Suprapubic skin (tissue), 3 donors: ENCODE data around the gene CFAP77.

Experiments used
- POLR2A ChIP-seq, 2 donors: fragments of 450-650 bp; IDR thresholded peaks; one replicate each; pipeline ENCODE4 v1.6.1; 2017; ENCODE audit warnings: antibody characterized with exemption in 2 of 2, mild to moderate bottlenecking in 2 of 2, moderate library complexity in 2 of 2
- TF ChIP-seq, protein P1 (sequence below), 2 donors: fragments of 200-600 bp in 1 of 2; fragments of 450-650 bp in 1 of 2; sonication (generic) in 1 of 2; IDR thresholded peaks; one replicate each; pipeline ENCODE4 v1.5.1; 2016 to 2019; ENCODE audit warnings: antibody characterized with exemption in 2 of 2, mild to moderate bottlenecking in 1 of 2, moderate library complexity in 1 of 2

DNA sequence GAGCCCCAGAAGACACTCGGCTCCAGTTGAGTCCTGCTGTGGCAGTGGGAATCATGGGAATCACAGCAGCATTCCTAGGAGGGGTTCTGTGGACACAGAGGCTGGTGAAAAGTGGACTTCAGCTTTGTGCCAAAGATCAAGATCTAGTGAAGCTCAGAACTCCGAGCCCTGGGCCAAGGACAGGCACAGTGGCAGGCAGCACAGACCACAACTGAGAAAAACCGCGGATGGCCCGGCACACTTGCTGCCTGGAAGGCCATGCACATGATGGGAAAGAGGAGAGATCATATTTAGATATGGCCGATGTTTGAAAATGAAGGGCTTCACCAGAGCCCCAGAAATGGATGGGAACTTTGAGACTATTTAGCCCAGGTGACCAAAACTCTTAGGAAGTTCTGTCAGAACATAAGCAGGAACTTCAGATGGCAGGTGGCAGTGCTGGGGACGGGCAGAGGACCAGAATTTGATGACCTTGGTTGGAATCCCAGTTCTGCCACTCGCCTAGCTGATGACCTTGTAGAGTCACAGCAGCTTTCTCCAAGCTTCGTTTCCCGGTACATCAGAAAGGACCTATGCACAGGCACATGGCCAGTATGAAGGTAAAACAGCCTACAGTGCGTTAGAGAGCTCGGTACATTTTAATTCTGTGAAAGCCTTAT lies 190.4 kb downstream of the CFAP77 start:
- no peak for TF ChIP-seq POLR2A (IDR thresholded peaks at IDR 0.05)
- TF ChIP-seq, protein P1, sequence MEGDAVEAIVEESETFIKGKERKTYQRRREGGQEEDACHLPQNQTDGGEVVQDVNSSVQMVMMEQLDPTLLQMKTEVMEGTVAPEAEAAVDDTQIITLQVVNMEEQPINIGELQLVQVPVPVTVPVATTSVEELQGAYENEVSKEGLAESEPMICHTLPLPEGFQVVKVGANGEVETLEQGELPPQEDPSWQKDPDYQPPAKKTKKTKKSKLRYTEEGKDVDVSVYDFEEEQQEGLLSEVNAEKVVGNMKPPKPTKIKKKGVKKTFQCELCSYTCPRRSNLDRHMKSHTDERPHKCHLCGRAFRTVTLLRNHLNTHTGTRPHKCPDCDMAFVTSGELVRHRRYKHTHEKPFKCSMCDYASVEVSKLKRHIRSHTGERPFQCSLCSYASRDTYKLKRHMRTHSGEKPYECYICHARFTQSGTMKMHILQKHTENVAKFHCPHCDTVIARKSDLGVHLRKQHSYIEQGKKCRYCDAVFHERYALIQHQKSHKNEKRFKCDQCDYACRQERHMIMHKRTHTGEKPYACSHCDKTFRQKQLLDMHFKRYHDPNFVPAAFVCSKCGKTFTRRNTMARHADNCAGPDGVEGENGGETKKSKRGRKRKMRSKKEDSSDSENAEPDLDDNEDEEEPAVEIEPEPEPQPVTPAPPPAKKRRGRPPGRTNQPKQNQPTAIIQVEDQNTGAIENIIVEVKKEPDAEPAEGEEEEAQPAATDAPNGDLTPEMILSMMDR (IDR thresholded peaks at IDR 0.05) = no peak
